GM23338 (cell line): ENCODE data around the gene ABCA4.

Experiments
- EZH2 ChIP-seq: fragments of 200-600 bp; sonication (generic); IDR thresholded peaks from one replicate; pipeline ENCODE4 v1.8.0; 2017; ENCODE audit warnings: antibody characterized with exemption, mild to moderate bottlenecking, low read depth; ENCODE audit not compliant: unreplicated experiment
- POLR2AphosphoS5 ChIP-seq: IDR thresholded peaks from 2 replicates; pipeline ENCODE4 v1.6.1; 2016; ENCODE audit warnings: antibody characterized with exemption, low read depth
- TF ChIP-seq, protein P1 (sequence below), 2 experiments: fragments of 200-600 bp in 1 of 2; sonication (generic) in 1 of 2; conservative IDR thresholded peaks; 2 replicates each; pipeline versions ENCODE4 v1.5.1 to v1.6.1; 2016 to 2017; ENCODE audit warnings: antibody characterized with exemption in 2 of 2, low read depth in 2 of 2, mild to moderate bottlenecking in 2 of 2, moderate library complexity in 1 of 2
- TF ChIP-seq, protein P2 (sequence below): IDR thresholded peaks from one replicate; pipeline ENCODE4 v1.6.1; 2018; ENCODE audit warnings: antibody characterized with exemption; ENCODE audit not compliant: unreplicated experiment

- TF ChIP-seq, protein P1, sequence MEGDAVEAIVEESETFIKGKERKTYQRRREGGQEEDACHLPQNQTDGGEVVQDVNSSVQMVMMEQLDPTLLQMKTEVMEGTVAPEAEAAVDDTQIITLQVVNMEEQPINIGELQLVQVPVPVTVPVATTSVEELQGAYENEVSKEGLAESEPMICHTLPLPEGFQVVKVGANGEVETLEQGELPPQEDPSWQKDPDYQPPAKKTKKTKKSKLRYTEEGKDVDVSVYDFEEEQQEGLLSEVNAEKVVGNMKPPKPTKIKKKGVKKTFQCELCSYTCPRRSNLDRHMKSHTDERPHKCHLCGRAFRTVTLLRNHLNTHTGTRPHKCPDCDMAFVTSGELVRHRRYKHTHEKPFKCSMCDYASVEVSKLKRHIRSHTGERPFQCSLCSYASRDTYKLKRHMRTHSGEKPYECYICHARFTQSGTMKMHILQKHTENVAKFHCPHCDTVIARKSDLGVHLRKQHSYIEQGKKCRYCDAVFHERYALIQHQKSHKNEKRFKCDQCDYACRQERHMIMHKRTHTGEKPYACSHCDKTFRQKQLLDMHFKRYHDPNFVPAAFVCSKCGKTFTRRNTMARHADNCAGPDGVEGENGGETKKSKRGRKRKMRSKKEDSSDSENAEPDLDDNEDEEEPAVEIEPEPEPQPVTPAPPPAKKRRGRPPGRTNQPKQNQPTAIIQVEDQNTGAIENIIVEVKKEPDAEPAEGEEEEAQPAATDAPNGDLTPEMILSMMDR (conservative IDR thresholded peaks at IDR 0.05; ENCODE audit: low read depth in 2 of 2): no peak
- TF ChIP-seq, protein P2, sequence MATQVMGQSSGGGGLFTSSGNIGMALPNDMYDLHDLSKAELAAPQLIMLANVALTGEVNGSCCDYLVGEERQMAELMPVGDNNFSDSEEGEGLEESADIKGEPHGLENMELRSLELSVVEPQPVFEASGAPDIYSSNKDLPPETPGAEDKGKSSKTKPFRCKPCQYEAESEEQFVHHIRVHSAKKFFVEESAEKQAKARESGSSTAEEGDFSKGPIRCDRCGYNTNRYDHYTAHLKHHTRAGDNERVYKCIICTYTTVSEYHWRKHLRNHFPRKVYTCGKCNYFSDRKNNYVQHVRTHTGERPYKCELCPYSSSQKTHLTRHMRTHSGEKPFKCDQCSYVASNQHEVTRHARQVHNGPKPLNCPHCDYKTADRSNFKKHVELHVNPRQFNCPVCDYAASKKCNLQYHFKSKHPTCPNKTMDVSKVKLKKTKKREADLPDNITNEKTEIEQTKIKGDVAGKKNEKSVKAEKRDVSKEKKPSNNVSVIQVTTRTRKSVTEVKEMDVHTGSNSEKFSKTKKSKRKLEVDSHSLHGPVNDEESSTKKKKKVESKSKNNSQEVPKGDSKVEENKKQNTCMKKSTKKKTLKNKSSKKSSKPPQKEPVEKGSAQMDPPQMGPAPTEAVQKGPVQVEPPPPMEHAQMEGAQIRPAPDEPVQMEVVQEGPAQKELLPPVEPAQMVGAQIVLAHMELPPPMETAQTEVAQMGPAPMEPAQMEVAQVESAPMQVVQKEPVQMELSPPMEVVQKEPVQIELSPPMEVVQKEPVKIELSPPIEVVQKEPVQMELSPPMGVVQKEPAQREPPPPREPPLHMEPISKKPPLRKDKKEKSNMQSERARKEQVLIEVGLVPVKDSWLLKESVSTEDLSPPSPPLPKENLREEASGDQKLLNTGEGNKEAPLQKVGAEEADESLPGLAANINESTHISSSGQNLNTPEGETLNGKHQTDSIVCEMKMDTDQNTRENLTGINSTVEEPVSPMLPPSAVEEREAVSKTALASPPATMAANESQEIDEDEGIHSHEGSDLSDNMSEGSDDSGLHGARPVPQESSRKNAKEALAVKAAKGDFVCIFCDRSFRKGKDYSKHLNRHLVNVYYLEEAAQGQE: no peak
- TF ChIP-seq POLR2AphosphoS5: no peak
- no peak for TF ChIP-seq EZH2
Observed at GRCh38 chr1:94132111-94132510, 11.2 kb upstream of the ABCA4 start.
